K562 (cell line): ENCODE measurements around the gene ITPR3. TPM values are rescaled to one million over a fixed set of nuclear protein-coding genes. Genes with fewer than 3 reads are reported as not detected.

Experiments used
- ARID3B ChIP-seq: fragments of 250-450 bp; sonication (Bioruptor Pico); IDR thresholded peaks from 2 replicates; pipeline ENCODE4 v1.4.0; 2020; ENCODE audit warnings: borderline replicate concordance
- EHMT2 ChIP-seq: fragments of 450-650 bp; IDR thresholded peaks from 2 replicates; pipeline ENCODE4 v1.6.1; 2018; ENCODE audit warnings: antibody characterized with exemption
- HMGN3 ChIP-seq: IDR thresholded peaks from 2 replicates; pipeline ENCODE4 v1.6.1; 2011; ENCODE audit warnings: borderline replicate concordance, low read depth, mild to moderate bottlenecking, mixed read lengths, low read length; ENCODE audit not compliant: insufficient read length; ENCODE audit errors: extremely low read depth
- MGA ChIP-seq: fragments of 450-650 bp; IDR thresholded peaks from 2 replicates; pipeline ENCODE4 v1.6.1; 2016; ENCODE audit warnings: mild to moderate bottlenecking, moderate library complexity
- RAD51 ChIP-seq: fragments of 450-650 bp; IDR thresholded peaks from 2 replicates; pipeline ENCODE4 v1.7.1; 2016; ENCODE audit warnings: low read depth, mild to moderate bottlenecking, borderline replicate concordance
- RB1 ChIP-seq: fragments of 450-650 bp; IDR thresholded peaks from 2 replicates; pipeline ENCODE4 v1.6.1; 2017; ENCODE audit warnings: low read depth, mild to moderate bottlenecking
- U2AF1 ChIP-seq: fragments of 200-400 bp; formaldehyde crosslinking; optimal IDR thresholded peaks from 2 replicates; pipeline ENCODE3; 2017; ENCODE audit warnings: mild to moderate bottlenecking, low read depth, low read length, moderate library complexity
- YY1 ChIP-seq, 3 experiments: IDR thresholded peaks; 2 replicates each; pipeline ENCODE4 v1.6.1; 2011; ENCODE audit warnings: low read length in 2 of 3, mild to moderate bottlenecking in 2 of 3, moderate library complexity in 2 of 3, borderline replicate concordance in 1 of 3, control low read depth in 1 of 3, low read depth in 1 of 3; ENCODE audit not compliant: insufficient read depth in 3 of 3, insufficient replicate concordance in 2 of 3, control insufficient read depth in 1 of 3, insufficient read length in 1 of 3; ENCODE audit errors: extremely low read depth in 1 of 3
- ZNF408 ChIP-seq: fragments of 250-450 bp; sonication (Bioruptor Pico); IDR thresholded peaks from 2 replicates; pipeline ENCODE4 v1.4.0; 2020; ENCODE audit warnings: low read depth, mild to moderate bottlenecking, moderate library complexity
- ZNF778 ChIP-seq: fragments of 450-650 bp; formaldehyde crosslinking; IDR thresholded peaks from 2 replicates; pipeline ENCODE4 v1.4.0; 2020; ENCODE audit warnings: mild to moderate bottlenecking, moderate library complexity
- polyA plus RNA-seq, 8 experiments: library from polyadenylated mRNA; depleted of rRNA in 4 of 8; stranded (reverse) in 5 of 8; unstranded in 3 of 8; fragments of >200 nt; fragmentation: Nextera tagmentation in 2 of 8; fragmentation: Illumina TruSeq in 1 of 8; extraction: Ambion mirVana in 2 of 8; extraction: Trizol in 1 of 8; gene quantifications; 2 replicates each; pipeline versions ENCODE4 v1.2.1 to v1.2.3, GENCODE V29; 2011 to 2014; ENCODE audit warnings: inconsistent platforms in 1 of 8, missing spikeins in 1 of 8
- total RNA-seq, 7 experiments: library from RNA; depleted of rRNA in 6 of 7; stranded (reverse); fragments of >200 nt in 6 of 7; fragmentation: Illumina TruSeq in 2 of 7; extraction: Trizol in 2 of 7; gene quantifications; 2 replicates each; pipeline versions ENCODE4 v1.2.1 to v1.2.3, GENCODE V29; 2011 to 2021; ENCODE audit warnings: low replicate concordance in 1 of 7

ITPR3 gene
- total and polyA plus RNA-seq, 9 of the 15 experiments (the other 6 are each of a cell fraction or from before 2014, with no cell fraction given), result 0.39 to 35.7 (median 13.2) TPM

- TF ChIP-seq MGA, result no peak; the same call in 1 of the 2 replicates
- peak; percentile 68; the same call in 1 of the 2 replicates for TF ChIP-seq RAD51
- TF ChIP-seq HMGN3, result no peak
- no peak for TF ChIP-seq ZNF778 (CRISPR knock-in tag)
- no peak for TF ChIP-seq U2AF1
- peak; percentile 71; the same call in 1 of the 2 replicates for TF ChIP-seq ARID3B (CRISPR knock-in tag)
- no peak for TF ChIP-seq EHMT2
- TF ChIP-seq ZNF408 (CRISPR knock-in tag), result no peak
- TF ChIP-seq YY1 (IDR thresholded peaks at IDR 0.05; ENCODE audit: borderline replicate concordance in 1 of 3, control insufficient read depth in 1 of 3, extremely low read depth in 1 of 3, insufficient read depth in 3 of 3, insufficient read length in 1 of 3, insufficient replicate concordance in 2 of 3, low read depth in 1 of 3, low read length in 2 of 3), result peak in 1 of 3 experiments; percentile 31
- peak; percentile 75 for TF ChIP-seq RB1
Measured at GRCh38 chr6:33585403-33586107, 35.6 kb upstream of the ITPR3 start (continued).
